Dermis lymphatic vessel endothelial cell (primary cell): ENCODE data around the gene TMEM8B. TPM values are rescaled to one million over a fixed set of nuclear protein-coding genes. Genes with fewer than 3 reads are reported as not detected.

Experiments
- total RNA-seq: library from RNA; depleted of rRNA; stranded (reverse); fragments of >200 nt; gene quantifications from 2 replicates; pipeline ENCODE4 v1.2.1, GENCODE V29; 2014

Gene TMEM8B, protein sequence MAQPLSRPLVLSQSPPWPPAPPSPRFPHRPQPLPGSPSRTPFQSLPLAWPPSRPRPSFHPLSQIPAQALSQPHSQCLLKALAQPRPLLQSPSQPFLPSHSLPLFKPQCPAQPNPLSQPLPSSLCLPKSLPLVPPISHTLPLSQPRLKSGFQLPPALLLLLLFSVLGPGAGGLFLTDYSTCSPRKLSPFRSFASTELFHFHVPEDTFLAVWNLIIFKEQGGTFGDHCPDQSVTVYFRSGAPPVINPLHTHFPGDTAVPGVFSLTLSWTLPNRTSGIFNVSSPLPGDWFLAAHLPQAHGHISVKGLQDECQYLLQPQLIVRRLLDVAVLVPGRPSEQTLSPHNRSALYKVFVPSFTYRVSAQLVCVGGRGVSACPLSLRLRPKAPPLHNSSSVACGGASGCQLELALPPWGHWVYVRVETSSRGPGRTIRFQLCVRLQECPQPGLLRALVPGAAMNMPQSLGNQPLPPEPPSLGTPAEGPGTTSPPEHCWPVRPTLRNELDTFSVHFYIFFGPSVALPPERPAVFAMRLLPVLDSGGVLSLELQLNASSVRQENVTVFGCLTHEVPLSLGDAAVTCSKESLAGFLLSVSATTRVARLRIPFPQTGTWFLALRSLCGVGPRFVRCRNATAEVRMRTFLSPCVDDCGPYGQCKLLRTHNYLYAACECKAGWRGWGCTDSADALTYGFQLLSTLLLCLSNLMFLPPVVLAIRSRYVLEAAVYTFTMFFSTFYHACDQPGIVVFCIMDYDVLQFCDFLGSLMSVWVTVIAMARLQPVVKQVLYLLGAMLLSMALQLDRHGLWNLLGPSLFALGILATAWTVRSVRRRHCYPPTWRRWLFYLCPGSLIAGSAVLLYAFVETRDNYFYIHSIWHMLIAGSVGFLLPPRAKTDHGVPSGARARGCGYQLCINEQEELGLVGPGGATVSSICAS
- total RNA-seq: 0.11 and 0.17 TPM in 2 replicates

GRCh38 chr9:35829084-35829763 lies at the start of gene TMEM8B:
TMEM8B (plus strand) TSS chr9:35829228; CDS start chr9:35829448, 220 bp downstream.

GRCh38 chr9:35791297-35791921 lies 37.6 kb upstream of the TMEM8B start, which contains the start of gene NPR2:
NPR2 (plus strand) TSS chr9:35791591; CDS start chr9:35792409, 818 bp downstream.

DNA sequence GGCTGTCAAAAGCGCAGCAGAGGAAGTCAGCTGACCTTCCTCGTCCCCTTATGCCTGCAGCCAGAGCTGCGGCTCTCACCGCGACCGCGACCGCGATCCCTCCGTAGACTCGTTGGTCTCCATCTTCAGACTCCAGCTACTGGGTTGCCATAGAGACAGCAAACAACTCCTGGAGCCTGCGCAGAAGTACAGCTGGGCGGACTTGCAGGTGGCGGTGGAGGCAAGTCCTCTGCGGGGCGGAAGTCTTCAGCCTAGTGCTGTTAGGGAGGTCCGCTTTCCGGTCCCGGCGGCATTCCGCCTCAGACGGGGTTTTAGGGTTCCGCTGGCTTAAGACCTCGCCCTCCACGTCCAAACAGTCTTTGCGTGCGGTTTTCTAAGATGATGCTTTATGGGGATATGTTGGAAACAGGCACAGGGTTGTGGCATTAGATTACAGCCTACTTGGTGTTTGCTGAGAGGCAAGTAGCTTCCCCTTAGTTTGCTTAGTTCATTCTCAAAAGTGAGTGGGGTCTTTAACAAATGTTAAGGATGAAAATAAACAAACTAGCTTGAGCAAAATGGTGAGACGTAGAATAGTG lies 16.9 kb upstream of the TMEM8B start, which contains the start of gene SPAG8:
Gene SPAG8, minus strand, starts transcription at position 238 of the 578 bp plus-strand sequence. Its CDS starts 115 bp downstream, at position 123.

GRCh38 chr9:35814841-35815543 lies 14.0 kb upstream of the TMEM8B start, which contains the start of gene HINT2:
HINT2 (minus strand) TSS chr9:35815042; CDS start chr9:35814979, 63 bp downstream.

DNA sequence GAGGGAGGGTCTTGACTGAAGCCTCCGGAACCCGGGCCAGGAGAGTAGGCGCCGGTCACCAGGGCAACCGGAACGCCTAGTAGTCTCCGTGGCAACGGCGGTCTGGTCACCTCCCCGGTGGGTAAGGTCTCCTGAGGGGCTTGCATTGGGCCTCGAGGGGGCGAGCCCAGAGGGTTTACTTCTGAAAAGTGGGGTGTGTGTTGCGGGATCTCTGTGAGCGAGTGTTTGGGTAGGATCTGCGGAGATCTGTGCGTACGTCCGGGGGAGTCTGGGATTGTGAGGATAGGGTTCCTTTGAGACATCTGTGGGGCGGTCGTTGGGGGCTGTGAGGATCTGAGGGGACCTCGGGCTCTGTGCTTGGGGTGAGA lies 328 bp upstream of the TMEM8B start, which contains the start of gene FAM221B:
Gene FAM221B, minus strand, starts transcription at position 17 of the 368 bp plus-strand sequence. CDS start 2,571 bp downstream, outside the sequence.

DNA sequence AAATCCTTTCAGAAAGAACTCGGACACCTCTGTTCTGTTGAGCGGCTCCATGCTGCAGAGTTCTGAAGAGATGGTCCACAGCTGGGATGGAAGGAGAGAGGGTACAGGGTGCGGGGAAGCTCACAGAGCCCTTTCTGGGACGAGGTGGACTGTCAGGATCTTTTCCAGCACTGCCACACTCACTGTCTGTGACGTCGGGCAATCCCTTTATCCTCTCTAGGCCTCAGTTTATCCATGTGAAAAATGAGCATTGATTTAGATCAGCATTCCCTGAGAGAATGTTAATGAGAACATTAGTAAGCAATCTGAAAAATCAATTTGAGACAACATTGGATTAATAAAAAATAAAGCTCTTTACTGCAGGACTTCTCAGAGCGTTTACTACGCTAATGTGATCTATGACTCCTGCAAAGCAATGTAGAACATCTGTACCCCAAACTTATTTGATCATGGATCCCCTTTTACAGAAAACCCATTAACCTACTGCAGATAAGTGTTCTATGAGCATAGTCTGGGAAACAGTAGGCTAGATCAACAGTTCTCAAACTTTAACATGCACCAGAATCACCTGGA lies 41.4 kb downstream of the TMEM8B start, which contains the start of gene OR13J1:
Gene OR13J1, minus strand, starts transcription at position 51 of the 573 bp plus-strand sequence. Its CDS starts 0 bp downstream, at position 51.

DNA sequence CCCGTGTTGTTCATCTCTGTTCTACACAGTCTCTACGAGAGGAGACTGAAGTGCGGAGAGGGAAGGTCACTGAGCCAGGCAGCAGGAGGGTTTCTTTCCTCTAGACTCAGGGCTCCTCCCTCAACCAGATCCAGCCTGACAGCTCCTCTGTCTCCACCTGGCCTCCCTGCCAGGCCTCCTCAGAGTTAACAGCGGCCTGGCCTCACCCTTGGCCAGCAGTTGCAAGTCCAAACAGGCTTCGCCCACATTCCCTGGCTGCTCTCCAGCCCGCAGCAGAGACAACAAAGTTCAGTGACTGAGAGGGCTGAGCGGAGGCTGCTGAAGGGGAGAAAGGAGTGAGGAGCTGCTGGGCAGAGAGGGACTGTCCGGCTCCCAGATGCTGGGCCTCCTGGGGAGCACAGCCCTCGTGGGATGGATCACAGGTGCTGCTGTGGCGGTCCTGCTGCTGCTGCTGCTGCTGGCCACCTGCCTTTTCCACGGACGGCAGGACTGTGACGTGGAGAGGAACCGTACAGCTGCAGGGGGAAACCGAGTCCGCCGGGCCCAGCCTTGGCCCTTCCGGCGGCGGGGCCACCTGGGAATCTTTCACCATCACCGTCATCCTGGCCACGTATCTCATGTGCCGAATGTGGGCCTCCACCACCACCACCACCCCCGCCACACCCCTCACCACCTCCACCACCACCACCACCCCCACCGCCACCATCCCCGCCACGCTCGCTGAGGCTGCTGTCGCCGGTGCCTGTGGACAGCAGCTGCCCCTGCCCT lies 77.1 kb downstream of the TMEM8B start, which contains the start of gene HRCT1:
Gene HRCT1, plus strand, starts transcription at position 291 of the 768 bp plus-strand sequence. Its CDS starts 86 bp downstream, at position 377.

DNA sequence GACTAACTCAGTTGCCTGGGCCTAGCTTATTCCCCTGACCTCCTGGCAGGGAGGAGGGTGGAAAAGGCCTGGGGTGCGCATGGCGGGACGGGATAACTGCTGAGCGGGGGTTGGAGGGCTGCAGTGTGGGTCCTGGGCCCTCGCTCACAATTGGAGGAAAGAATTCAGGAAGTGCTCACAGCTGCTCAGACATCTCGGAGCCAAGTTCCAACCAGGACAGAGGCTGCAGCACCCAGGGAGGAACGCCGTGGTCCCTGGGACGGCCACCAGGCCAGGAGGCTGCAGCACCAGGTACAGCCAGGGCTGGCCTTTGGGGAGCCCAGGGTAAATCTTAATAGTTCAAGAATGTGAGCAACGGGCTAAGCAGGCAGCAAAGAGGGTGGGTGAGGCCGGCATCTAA lies 80.2 kb downstream of the TMEM8B start, which contains the start of gene SPAAR:
Gene SPAAR, plus strand, starts transcription at position 217 of the 400 bp plus-strand sequence. CDS start 974 bp downstream, outside the sequence.

Other genes with a start within 250 kb of the TMEM8B start
- 4.6 and 5.7 TPM in 2 replicates for gene TESK1, start 224.0 kb upstream of the TMEM8B start, total RNA-seq
- 0.09 and 0.11 TPM in 2 replicates for gene CD72, start 210.8 kb upstream of the TMEM8B start, total RNA-seq
- not detected in 2 replicates for gene SIT1, start 178.3 kb upstream of the TMEM8B start, total RNA-seq
- 120,014 and 177,404 TPM in 2 replicates for gene RMRP, start 171.2 kb upstream of the TMEM8B start, total RNA-seq
- 11.4 and 15.2 TPM in 2 replicates for gene CCDC107, start 170.9 kb upstream of the TMEM8B start, total RNA-seq
- gene ARHGEF39, start 164.0 kb upstream of the TMEM8B start, total RNA-seq: 0.17 and 0.33 TPM in 2 replicates
- 0.09 TPM in 1 of 2 replicates, not detected in the other for gene CA9, start 155.3 kb upstream of the TMEM8B start, total RNA-seq
- 5.7 and 12.2 TPM in 2 replicates for gene TPM2, start 139.3 kb upstream of the TMEM8B start, total RNA-seq
- 252 and 274 TPM in 2 replicates for gene TLN1, start 97.0 kb upstream of the TMEM8B start, total RNA-seq
- gene CREB3, start 96.6 kb upstream of the TMEM8B start, total RNA-seq: 33.7 and 42.5 TPM in 2 replicates
- gene GBA2, start 80.0 kb upstream of the TMEM8B start, total RNA-seq: 41.3 and 66.4 TPM in 2 replicates
- gene RGP1, start 79.9 kb upstream of the TMEM8B start, total RNA-seq: 9.5 and 13.0 TPM in 2 replicates
- 39.4 and 57.2 TPM in 2 replicates for gene MSMP, start 75.0 kb upstream of the TMEM8B start, total RNA-seq
- gene NPR2, start 37.6 kb upstream of the TMEM8B start, total RNA-seq: 0.43 and 0.98 TPM in 2 replicates
- gene SPAG8, start 17.0 kb upstream of the TMEM8B start, total RNA-seq: not detected in 2 replicates
- 4.6 and 5.7 TPM in 2 replicates for gene HINT2, start 14.2 kb upstream of the TMEM8B start, total RNA-seq
- gene FAM221B, start 496 bp upstream of the TMEM8B start, total RNA-seq: not detected in 2 replicates
- gene OR13J1, start 41.2 kb downstream of the TMEM8B start, total RNA-seq: not detected in 2 replicates
- gene HRCT1, start 77.0 kb downstream of the TMEM8B start, total RNA-seq: 0.43 and 0.98 TPM in 2 replicates
- 1.0 and 1.4 TPM in 2 replicates for gene SPAAR, start 80.3 kb downstream of the TMEM8B start, total RNA-seq
- gene OR2S2, start 128.9 kb downstream of the TMEM8B start, total RNA-seq: not detected in 2 replicates
- gene RECK, start 207.7 kb downstream of the TMEM8B start, total RNA-seq: 29.6 and 29.9 TPM in 2 replicates